Activated T-cell treated with anti-CD3 and anti-CD28 coated beads, Interleukin-2, amount 50 U/mL, for 24 hours (primary cell): ENCODE measurements around the gene PEX7.
"Not testable (repeated sequence)": the region's sequence is repeated elsewhere in the genome, so short reads cannot be mapped to it uniquely, and the experiment has no call there.

Experiments used
- DNase-seq: peaks from one replicate; pipeline ENCODE4 v3.0.0-alpha.2; 2020
- H3K27ac Mint-ChIP-seq: 2 replicates; pipeline ENCODE4 v1.8.0; 2020; ENCODE audit warnings: mild to moderate bottlenecking, mixed read lengths
- H3K27me3 Mint-ChIP-seq: 2 replicates; pipeline ENCODE4 v1.8.0; 2020; ENCODE audit warnings: mixed read lengths
- H3K36me3 Mint-ChIP-seq: 2 replicates; pipeline ENCODE4 v1.8.0; 2020; ENCODE audit warnings: low read depth, mixed read lengths
- H3K4me1 Mint-ChIP-seq: 2 replicates; pipeline ENCODE4 v1.8.0; 2020; ENCODE audit warnings: low read depth, mixed read lengths
- H3K4me3 Mint-ChIP-seq: 2 replicates; pipeline ENCODE4 v1.8.0; 2020; ENCODE audit warnings: mild to moderate bottlenecking, moderate library complexity, mixed read lengths
- H3K9me3 Mint-ChIP-seq: 2 replicates; pipeline ENCODE4 v1.8.0; 2020; ENCODE audit warnings: mixed read lengths

The PEX7 gene

DNA sequence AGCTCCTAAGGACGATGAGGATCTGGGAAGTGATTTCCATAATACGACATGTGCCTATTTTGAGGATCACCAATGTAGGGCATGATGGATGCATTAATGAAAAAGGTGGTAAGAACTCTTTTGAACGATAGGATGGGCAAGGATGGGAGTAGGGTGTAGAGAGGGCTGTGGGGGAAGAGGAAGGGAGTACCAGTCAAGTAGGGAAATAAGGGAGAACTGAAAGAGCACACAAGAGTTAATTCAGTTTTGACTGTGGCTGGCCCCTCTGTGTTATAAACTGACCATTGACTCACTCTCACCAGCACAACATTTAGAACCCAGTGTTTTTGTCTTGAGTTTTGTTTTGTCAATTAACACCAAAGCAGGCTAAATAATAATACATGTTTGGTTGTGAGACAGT lies 132.7 kb downstream of the PEX7 start:
- Mint-ChIP-seq H3K27ac (no peak overlapping the region), H3K4me3 (no peak overlapping the region), H3K9me3 (no peaks in the 10 kb centered on the region), H3K27me3 (peaks cover 27% of the 10 kb centered on the region), H3K4me1 (peaks cover 6% of the 10 kb centered on the region), H3K36me3 (no peaks in the 10 kb centered on the region)
- no peak for DNase-seq

DNA sequence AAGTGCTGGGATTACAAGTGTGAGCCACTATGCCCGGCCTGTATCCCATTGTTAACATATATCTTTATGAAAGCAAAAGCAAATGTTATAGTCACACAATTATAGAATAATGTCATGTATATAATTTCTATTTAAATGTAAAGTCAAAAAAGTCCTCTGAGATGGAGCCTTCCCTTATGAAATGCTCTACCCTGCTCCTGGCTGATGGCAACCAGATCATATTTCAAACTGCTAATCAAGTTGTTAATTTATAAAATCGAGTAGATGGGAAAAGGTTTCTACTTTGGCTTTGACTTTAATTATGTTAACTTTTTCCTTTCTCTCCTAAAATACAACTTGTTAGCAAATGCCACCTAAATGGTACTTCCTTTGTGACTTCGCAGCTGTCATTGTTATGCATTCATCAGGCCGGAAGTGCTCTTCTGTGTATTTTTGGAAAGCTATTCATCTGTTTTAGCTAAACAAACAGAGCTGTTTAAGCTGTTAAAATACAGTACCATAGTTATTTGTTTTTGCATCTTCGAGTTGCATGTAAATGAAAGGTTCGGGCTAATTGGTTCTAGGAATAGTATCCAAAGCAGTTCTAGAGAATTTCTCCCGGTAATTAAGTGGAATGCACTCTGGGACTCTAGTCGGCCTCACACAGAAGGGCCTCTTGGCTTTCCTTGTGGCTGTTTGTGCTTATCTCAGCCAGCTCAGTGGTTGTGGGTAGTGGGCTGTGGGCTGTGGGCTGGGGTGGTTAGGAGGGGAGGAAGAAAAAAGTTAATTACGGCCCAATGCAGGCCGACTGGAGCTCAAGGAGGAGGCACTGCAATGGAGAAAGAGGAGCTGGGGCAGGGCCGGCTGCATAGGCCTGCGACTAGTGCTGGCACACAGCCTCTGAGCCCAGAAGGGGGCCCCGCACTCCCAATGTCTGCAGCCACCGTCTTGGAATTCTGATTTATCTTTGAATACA lies 134.5 kb downstream of the PEX7 start:
- DNase-seq, result no peak
- Mint-ChIP-seq H3K4me1 (peaks cover 6% of the 10 kb centered on the region), H3K27ac (no peak overlapping the region)

DNA sequence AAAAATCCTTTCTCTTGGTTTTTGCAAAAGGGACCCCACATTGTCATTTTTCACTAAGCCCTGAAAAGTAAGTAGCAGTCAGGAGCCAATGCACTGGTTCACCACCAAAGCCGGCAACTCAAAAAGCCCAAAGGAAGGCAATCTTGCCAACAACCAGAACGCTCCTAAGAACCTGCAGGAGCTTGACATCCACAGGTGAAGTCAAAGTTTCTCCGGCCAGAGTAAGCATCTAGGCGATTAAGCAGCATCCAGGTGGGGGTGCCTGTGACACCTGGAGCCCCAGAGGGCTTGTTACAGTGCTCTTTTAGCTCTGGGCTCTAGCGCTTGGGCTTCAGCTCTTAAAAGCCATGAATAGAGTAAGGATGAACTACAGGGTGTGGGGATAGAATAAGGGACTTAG lies 135.8 kb downstream of the PEX7 start:
- H3K4me1 Mint-ChIP-seq, result peaks cover 6% of the 10 kb centered on the region
- peaks cover 27% of the 10 kb centered on the region for H3K27me3 Mint-ChIP-seq
- no peak for DNase-seq
- no peak overlapping the region for H3K4me3 Mint-ChIP-seq
- no peaks in the 10 kb centered on the region for H3K36me3 Mint-ChIP-seq
- H3K9me3 Mint-ChIP-seq, result no peaks in the 10 kb centered on the region
- no peak overlapping the region for H3K27ac Mint-ChIP-seq

More for the DNA sequence above, 134.5 kb downstream of the PEX7 start:
- no peak overlapping the region for H3K4me3 Mint-ChIP-seq
- H3K27me3 Mint-ChIP-seq, result peaks cover 27% of the 10 kb centered on the region
- no peaks in the 10 kb centered on the region for H3K36me3 Mint-ChIP-seq
- H3K9me3 Mint-ChIP-seq, result no peaks in the 10 kb centered on the region

GRCh38 chr6:136959471-136959891 lies 137.1 kb downstream of the PEX7 start:
- no peaks in the 10 kb centered on the region for H3K9me3 Mint-ChIP-seq

DNA sequence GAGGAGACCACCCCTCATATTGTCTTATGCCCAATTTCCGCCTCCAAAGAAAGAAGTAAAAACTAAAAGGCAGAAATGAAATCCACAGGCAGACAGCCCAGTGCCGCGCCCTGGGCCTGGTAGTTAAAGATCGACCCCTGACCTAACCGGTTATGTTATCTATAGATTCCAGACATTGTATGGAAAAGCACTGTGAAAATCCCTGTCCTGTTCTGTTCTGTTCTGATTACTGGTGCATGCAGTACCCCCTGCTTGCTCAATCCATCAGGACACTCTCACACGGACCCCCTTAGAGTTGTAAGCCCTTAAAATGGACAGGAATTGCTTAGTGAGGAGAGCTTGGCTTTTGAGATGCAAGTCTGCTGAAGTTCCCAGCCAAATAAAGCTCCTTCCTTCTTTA lies 137.5 kb downstream of the PEX7 start:
- H3K9me3 Mint-ChIP-seq, result not testable (repeated sequence)

More at GRCh38 chr6:136959471-136959891, 137.1 kb downstream of the PEX7 start:
- peaks cover 6% of the 10 kb centered on the region for H3K4me1 Mint-ChIP-seq
- H3K27ac Mint-ChIP-seq, result no peak overlapping the region
- no peak for DNase-seq
- H3K4me3 Mint-ChIP-seq, result no peak overlapping the region
- peaks cover 33% of the 10 kb centered on the region for H3K27me3 Mint-ChIP-seq
- no peaks in the 10 kb centered on the region for H3K36me3 Mint-ChIP-seq

GRCh38 chr6:136960781-136961180 lies 138.4 kb downstream of the PEX7 start:
- H3K36me3 Mint-ChIP-seq, result no peaks in the 10 kb centered on the region
- H3K27ac Mint-ChIP-seq, result no peak overlapping the region
- no peaks in the 10 kb centered on the region for H3K9me3 Mint-ChIP-seq

More for the DNA sequence above, 137.5 kb downstream of the PEX7 start:
- not testable (repeated sequence) for H3K27ac Mint-ChIP-seq, H3K4me3 Mint-ChIP-seq, H3K36me3 Mint-ChIP-seq, H3K4me1 Mint-ChIP-seq, DNase-seq
- H3K27me3 Mint-ChIP-seq, result peaks cover 32% of the 10 kb centered on the region

DNA sequence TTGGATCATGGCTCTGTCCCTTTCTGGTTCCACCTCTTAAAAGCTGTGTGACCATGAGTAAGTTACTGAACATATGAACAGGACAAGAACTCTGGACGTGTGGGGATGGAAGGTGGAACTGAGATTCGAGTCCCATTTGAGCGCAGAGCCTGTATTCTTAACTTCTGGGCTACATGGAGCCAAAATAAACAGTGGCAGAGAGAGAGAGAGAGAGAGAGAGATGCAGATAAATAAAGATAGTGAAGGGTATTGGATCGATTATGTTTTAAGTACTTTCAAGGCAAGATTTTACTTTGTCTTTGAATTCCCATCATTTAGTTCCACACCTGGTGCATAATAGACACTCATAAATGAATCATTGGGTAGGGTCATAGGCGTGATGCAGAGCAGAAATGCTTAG lies 139.5 kb downstream of the PEX7 start:
- Mint-ChIP-seq H3K36me3 (no peaks in the 10 kb centered on the region), H3K27me3 (peaks cover 29% of the 10 kb centered on the region), H3K4me1 (peaks cover 4% of the 10 kb centered on the region), H3K4me3 (no peak overlapping the region), H3K9me3 (no peaks in the 10 kb centered on the region), H3K27ac (no peak overlapping the region)
- DNase-seq, result no peak

More at GRCh38 chr6:136960781-136961180, 138.4 kb downstream of the PEX7 start:
- Mint-ChIP-seq H3K27me3 (peaks cover 25% of the 10 kb centered on the region), H3K4me3 (no peak overlapping the region), H3K4me1 (peaks cover 6% of the 10 kb centered on the region)
- no peak for DNase-seq

DNA sequence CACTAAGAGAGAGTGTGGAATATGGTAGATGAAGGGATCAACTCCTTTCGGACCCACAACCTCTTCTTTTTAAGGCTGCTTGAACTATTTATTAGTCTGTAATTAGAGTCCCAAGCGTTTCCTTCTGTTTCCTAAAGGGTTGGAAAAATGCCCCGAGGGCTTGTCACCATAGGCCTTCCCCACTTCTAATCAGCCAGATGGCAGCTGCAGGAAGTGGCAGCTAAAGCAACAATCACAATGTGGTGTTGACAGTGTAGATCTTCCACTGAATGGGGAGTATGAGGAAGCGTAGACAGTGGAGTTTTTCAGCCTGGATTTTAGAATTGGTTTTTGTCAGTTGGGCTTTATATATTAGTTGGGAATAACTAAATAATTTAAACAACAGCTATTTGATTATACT lies 140.3 kb downstream of the PEX7 start:
- Mint-ChIP-seq H3K27me3 (peaks cover 31% of the 10 kb centered on the region), H3K27ac (no peak overlapping the region), H3K4me3 (no peak overlapping the region), H3K9me3 (no peaks in the 10 kb centered on the region), H3K4me1 (no peaks in the 10 kb centered on the region), H3K36me3 (no peaks in the 10 kb centered on the region)
- DNase-seq, result no peak

GRCh38 chr6:136963259-136963658 lies 140.9 kb downstream of the PEX7 start:
- Mint-ChIP-seq H3K4me3 (no peak overlapping the region), H3K36me3 (no peaks in the 10 kb centered on the region), H3K4me1 (peaks cover under 1% of the 10 kb centered on the region), H3K9me3 (no peaks in the 10 kb centered on the region), H3K27ac (no peak overlapping the region), H3K27me3 (peaks cover 32% of the 10 kb centered on the region)
- DNase-seq, result no peak
